KMS-11 (cell line): ENCODE data around the gene RAPGEF2.

Experiments
- H2AFZ ChIP-seq: fragments of 200-600 bp; sonication (generic); 2 replicates; pipeline ENCODE4 v1.6.1; 2016; ENCODE audit warnings: antibody characterized with exemption, mixed run types, low read depth
- H3K27ac ChIP-seq: fragments of 200-600 bp; sonication (generic); 2 replicates; pipeline ENCODE4 v1.6.1; 2016; ENCODE audit warnings: mild to moderate bottlenecking, mixed run types
- H3K27me3 ChIP-seq: fragments of 200-600 bp; sonication (generic); 2 replicates; pipeline ENCODE4 v1.6.1; 2017; ENCODE audit warnings: mild to moderate bottlenecking, low read depth, mixed run types, moderate library complexity; ENCODE audit not compliant: insufficient read depth
- H3K36me3 ChIP-seq: fragments of 200-600 bp; sonication (generic); 2 replicates; pipeline ENCODE4 v1.6.1; 2017; ENCODE audit warnings: mild to moderate bottlenecking, mixed run types; ENCODE audit not compliant: insufficient read depth
- H3K4me1 ChIP-seq: fragments of 200-600 bp; sonication (generic); 2 replicates; pipeline ENCODE4 v1.6.1; 2016; ENCODE audit warnings: mild to moderate bottlenecking, low read depth, mixed run types; ENCODE audit not compliant: poor library complexity, severe bottlenecking
- H3K4me2 ChIP-seq: fragments of 200-600 bp; sonication (generic); 2 replicates; pipeline ENCODE4 v1.7.0; 2016; ENCODE audit warnings: mild to moderate bottlenecking, mixed run types
- H3K4me3 ChIP-seq: fragments of 200-600 bp; sonication (generic); IDR thresholded peaks from 2 replicates; pipeline ENCODE4 v1.6.1; 2017; ENCODE audit warnings: low read depth, low read length, mixed read lengths; ENCODE audit not compliant: insufficient read depth
- H3K79me2 ChIP-seq: fragments of 200-600 bp; sonication (generic); 2 replicates; pipeline ENCODE4 v1.6.1; 2016; ENCODE audit warnings: low read depth, mixed run types; ENCODE audit not compliant: insufficient read depth
- H3K9ac ChIP-seq: fragments of 200-600 bp; sonication (generic); 2 replicates; pipeline ENCODE4 v1.6.1; 2016; ENCODE audit warnings: mild to moderate bottlenecking, mixed run types
- H4K20me1 ChIP-seq: fragments of 200-600 bp; sonication (generic); 2 replicates; pipeline ENCODE4 v1.6.1; 2016; ENCODE audit warnings: mild to moderate bottlenecking, mixed run types; ENCODE audit not compliant: insufficient read depth
- CTCF ChIP-seq: fragments of 200-600 bp; sonication (generic); conservative IDR thresholded peaks from 2 replicates; pipeline ENCODE4 v1.6.1; 2017; ENCODE audit warnings: low read depth, mild to moderate bottlenecking, antibody characterized with exemption, low read length, moderate library complexity, mixed read lengths

Gene RAPGEF2

GRCh38 chr4:159390648-159391047, 287.8 kb downstream of the RAPGEF2 start:
- H3K4me3 ChIP-seq: no peak overlapping the region
- no peak for TF ChIP-seq CTCF
- no peaks in the 10 kb centered on the region for H3K27me3 ChIP-seq
- H3K79me2 ChIP-seq: no peaks in the 10 kb centered on the region
- H3K4me2 ChIP-seq: no peak overlapping the region
- no peak overlapping the region for H3K9ac ChIP-seq
- no peaks in the 10 kb centered on the region for H3K36me3 ChIP-seq
- no peaks in the 10 kb centered on the region for H4K20me1 ChIP-seq
- H2AFZ ChIP-seq: no peak overlapping the region
- H3K27ac ChIP-seq: no peak overlapping the region
- H3K4me1 ChIP-seq: no peaks in the 10 kb centered on the region

GRCh38 chr4:159395693-159396092, 292.8 kb downstream of the RAPGEF2 start:
- TF ChIP-seq CTCF: no peak
- Histone ChIP-seq H3K4me3 (no peak overlapping the region), H4K20me1 (no peaks in the 10 kb centered on the region), H3K36me3 (no peaks in the 10 kb centered on the region), H3K27ac (no peak overlapping the region), H3K9ac (no peak overlapping the region), H3K27me3 (no peaks in the 10 kb centered on the region), H3K79me2 (no peaks in the 10 kb centered on the region), H3K4me2 (no peak overlapping the region), H3K4me1 (no peaks in the 10 kb centered on the region), H2AFZ (no peak overlapping the region)

GRCh38 chr4:159396151-159396550, 293.3 kb downstream of the RAPGEF2 start:
- no peak overlapping the region for H3K4me2 ChIP-seq
- H3K4me1 ChIP-seq: no peaks in the 10 kb centered on the region
- H3K27me3 ChIP-seq: no peaks in the 10 kb centered on the region
- H3K27ac ChIP-seq: no peak overlapping the region
- no peaks in the 10 kb centered on the region for H3K36me3 ChIP-seq
- no peak for TF ChIP-seq CTCF
- no peak overlapping the region for H3K4me3 ChIP-seq
- no peak overlapping the region for H3K9ac ChIP-seq
- H2AFZ ChIP-seq: no peak overlapping the region
- H3K79me2 ChIP-seq: no peaks in the 10 kb centered on the region
- no peaks in the 10 kb centered on the region for H4K20me1 ChIP-seq

GRCh38 chr4:159398236-159398638, 295.4 kb downstream of the RAPGEF2 start:
- no peaks in the 10 kb centered on the region for H4K20me1 ChIP-seq
- no peak overlapping the region for H3K4me2 ChIP-seq
- TF ChIP-seq CTCF: no peak
- H3K4me1 ChIP-seq: no peaks in the 10 kb centered on the region
- H3K9ac ChIP-seq: no peak overlapping the region
- H3K27me3 ChIP-seq: no peaks in the 10 kb centered on the region
- no peak overlapping the region for H3K27ac ChIP-seq
- H3K36me3 ChIP-seq: no peaks in the 10 kb centered on the region
- no peak overlapping the region for H3K4me3 ChIP-seq
- no peaks in the 10 kb centered on the region for H3K79me2 ChIP-seq
- H2AFZ ChIP-seq: no peak overlapping the region
